DND-41 (cell line): ENCODE results near the gene DTNBP1.

ENCODE experiments used
- ATAC-seq: fragments of 200-7000 bp; cut with Tn5 transposase; 3 replicates; pipeline ENCODE4 v1.9.1; 2021; ENCODE audit warnings: low read depth; ENCODE audit not compliant: insufficient read depth
- DNase-seq: peaks from one replicate; pipeline ENCODE4 v3.0.0-alpha.2; 2020
- H2AFZ ChIP-seq: 2 replicates; pipeline ENCODE4 v1.6.0; 2012; ENCODE audit warnings: low read depth, low read length
- H3K27ac ChIP-seq: 2 replicates; pipeline ENCODE4 v1.5.1; 2012; ENCODE audit warnings: low read length, inconsistent platforms
- H3K27me3 ChIP-seq: fragments of 200-600 bp; sonication (generic); 2 replicates; pipeline ENCODE4 v1.6.0; 2012; ENCODE audit warnings: low read length, mild to moderate bottlenecking, inconsistent platforms; ENCODE audit not compliant: insufficient read depth, poor library complexity
- H3K36me3 ChIP-seq: 2 replicates; pipeline ENCODE4 v1.5.1; 2012; ENCODE audit warnings: low read length, inconsistent platforms; ENCODE audit not compliant: insufficient read depth
- H3K4me1 ChIP-seq: 2 replicates; pipeline ENCODE4 v1.5.1; 2012; ENCODE audit warnings: mild to moderate bottlenecking, low read length; ENCODE audit not compliant: insufficient read depth
- H3K4me2 ChIP-seq: 2 replicates; pipeline ENCODE4 v1.6.0; 2012; ENCODE audit warnings: mild to moderate bottlenecking, moderate library complexity, low read length, inconsistent platforms; ENCODE audit not compliant: insufficient read depth
- H3K4me3 ChIP-seq, 2 experiments: fragments of 200-600 bp in 1 of 2; shearing (Covaris generic) in 1 of 2; 2 replicates each; pipeline ENCODE4 v1.5.1; 2012 to 2016; ENCODE audit warnings: inconsistent platforms in 2 of 2, low read length in 2 of 2, mild to moderate bottlenecking in 2 of 2, low read depth in 1 of 2, moderate library complexity in 1 of 2
- H3K79me2 ChIP-seq: 2 replicates; pipeline ENCODE4 v1.6.0; 2012; ENCODE audit warnings: low read length, inconsistent platforms; ENCODE audit not compliant: insufficient read depth
- H3K9ac ChIP-seq: 2 replicates; pipeline ENCODE4 v1.6.0; 2012; ENCODE audit warnings: low read depth, mild to moderate bottlenecking, inconsistent platforms, low read length, moderate library complexity
- H3K9me3 ChIP-seq: 2 replicates; pipeline ENCODE4 v1.5.1; 2012; ENCODE audit warnings: low read length, moderate library complexity, mild to moderate bottlenecking, inconsistent platforms; ENCODE audit not compliant: insufficient read depth, severe bottlenecking
- H4K20me1 ChIP-seq: 2 replicates; pipeline ENCODE4 v1.6.0; 2012; ENCODE audit warnings: low read length; ENCODE audit not compliant: insufficient read depth
- CTCF ChIP-seq: IDR thresholded peaks from 2 replicates; pipeline ENCODE4 v1.5.1; 2012; ENCODE audit warnings: borderline replicate concordance, low read length, moderate library complexity, mild to moderate bottlenecking; ENCODE audit not compliant: poor library complexity, severe bottlenecking; ENCODE audit errors: extremely low read depth
- EZH2 ChIP-seq: IDR thresholded peaks from 3 replicates; pipeline ENCODE4 v1.6.1; 2012; ENCODE audit warnings: borderline replicate concordance, low read depth, mild to moderate bottlenecking, moderate library complexity, low read length, inconsistent platforms; ENCODE audit not compliant: severe bottlenecking

DTNBP1 gene

GRCh38 chr6:15682965-15683822 is 20.4 kb upstream of the DTNBP1 start:
- DNase-seq = no peak
- TF ChIP-seq EZH2 = no peak
- TF ChIP-seq CTCF = no peak
- no peak overlapping the region for H3K4me3 ChIP-seq
- no peak overlapping the region for H3K4me2 ChIP-seq
- H3K27me3 ChIP-seq = peaks cover 3% of the 10 kb centered on the region
- no peak for ATAC-seq
- no peaks in the 10 kb centered on the region for H3K79me2 ChIP-seq
- no peak overlapping the region for H3K9ac ChIP-seq
- no peak overlapping the region for H3K27ac ChIP-seq
- H2AFZ ChIP-seq = no peak overlapping the region
- H4K20me1 ChIP-seq = no peaks in the 10 kb centered on the region
- no peaks in the 10 kb centered on the region for H3K4me1 ChIP-seq
- no peaks in the 10 kb centered on the region for H3K36me3 ChIP-seq
- no peaks in the 10 kb centered on the region for H3K9me3 ChIP-seq

- H3K27ac ChIP-seq = no peak overlapping the region
- H3K4me2 ChIP-seq = no peak overlapping the region
- no peaks in the 10 kb centered on the region for H3K36me3 ChIP-seq
- no peak for TF ChIP-seq EZH2
- TF ChIP-seq CTCF = no peak
- H3K4me1 ChIP-seq = no peaks in the 10 kb centered on the region
- no peak overlapping the region for H3K4me3 ChIP-seq
- H2AFZ ChIP-seq = no peak overlapping the region
- peaks cover 3% of the 10 kb centered on the region for H3K27me3 ChIP-seq
- no peak for ATAC-seq
- no peak for DNase-seq
- no peak overlapping the region for H3K9ac ChIP-seq
- no peaks in the 10 kb centered on the region for H3K9me3 ChIP-seq
- no peaks in the 10 kb centered on the region for H3K79me2 ChIP-seq
- H4K20me1 ChIP-seq = no peaks in the 10 kb centered on the region
Observed at GRCh38 chr6:15681946-15682345, 19.1 kb upstream of the DTNBP1 start.

GRCh38 chr6:15678514-15678913 is 15.7 kb upstream of the DTNBP1 start:
- H3K27ac ChIP-seq = no peak overlapping the region
- ATAC-seq (no peak), DNase-seq (no peak)
- no peak for TF ChIP-seq CTCF
- no peak for TF ChIP-seq EZH2
- H3K36me3 ChIP-seq = no peaks in the 10 kb centered on the region
- no peak overlapping the region for H3K4me3 ChIP-seq
- H3K9ac ChIP-seq = no peak overlapping the region
- peaks cover 3% of the 10 kb centered on the region for H3K27me3 ChIP-seq
- H3K4me2 ChIP-seq = no peak overlapping the region
- no peaks in the 10 kb centered on the region for H4K20me1 ChIP-seq
- H3K4me1 ChIP-seq = no peaks in the 10 kb centered on the region
- no peak overlapping the region for H2AFZ ChIP-seq
- H3K9me3 ChIP-seq = no peaks in the 10 kb centered on the region
- H3K79me2 ChIP-seq = no peaks in the 10 kb centered on the region
